HepG2 (cell line): Measurements from ENCODE around the gene IGLON5. TPM values are rescaled to one million over a fixed set of nuclear protein-coding genes. Genes with fewer than 3 reads are reported as not detected.

Source experiments
- CBX2 ChIP-seq, 2 experiments: fragments of 200-600 bp in 1 of 2; sonication (generic); formaldehyde crosslinking in 1 of 2; IDR thresholded peaks; 2 replicates each; pipeline versions ENCODE4 v1.7.0 to v1.8.1; 2018 to 2022; ENCODE audit warnings: low read depth in 2 of 2, low read length in 1 of 2, mild to moderate bottlenecking in 1 of 2, missing genetic modification reagents in 1 of 2
- DZIP1 ChIP-seq: sonication (generic); formaldehyde crosslinking; IDR thresholded peaks from 2 replicates; pipeline ENCODE4 v1.5.0; 2020; ENCODE audit warnings: mild to moderate bottlenecking, missing genetic modification reagents
- GATAD1 ChIP-seq: IDR thresholded peaks from 2 replicates; pipeline ENCODE4 v1.6.1; 2016; ENCODE audit warnings: missing genetic modification reagents, missing compliant biosample characterization
- MLXIP ChIP-seq: sonication (generic); formaldehyde crosslinking; IDR thresholded peaks from 2 replicates; pipeline ENCODE4 v1.9.0; 2021; ENCODE audit warnings: missing genetic modification reagents, borderline replicate concordance
- MTF2 ChIP-seq: sonication (generic); formaldehyde crosslinking; IDR thresholded peaks from 2 replicates; pipeline ENCODE4 v1.5.0; 2020; ENCODE audit warnings: missing genetic modification reagents, borderline replicate concordance
- NR2C2 ChIP-seq: sonication (generic); formaldehyde crosslinking; IDR thresholded peaks from 2 replicates; pipeline ENCODE4 v1.4.0; 2020; ENCODE audit warnings: missing genetic modification reagents, mild to moderate bottlenecking, moderate library complexity, borderline replicate concordance
- SIN3A ChIP-seq: IDR thresholded peaks from 2 replicates; pipeline ENCODE4 v1.6.1; 2011; ENCODE audit warnings: low read depth, mild to moderate bottlenecking, control low read depth, low read length, borderline replicate concordance
- ZFP37 ChIP-seq: sonication (generic); formaldehyde crosslinking; IDR thresholded peaks from 2 replicates; pipeline ENCODE4 v1.4.0; 2020; ENCODE audit warnings: missing genetic modification reagents, borderline replicate concordance
- ZHX2 ChIP-seq, 2 experiments: sonication (generic) in 1 of 2; formaldehyde crosslinking in 1 of 2; IDR thresholded peaks; 2 replicates each; pipeline versions ENCODE4 v1.6.1 to v1.9.0; 2014 to 2022; ENCODE audit warnings: antibody characterized with exemption in 1 of 2, borderline replicate concordance in 1 of 2, inconsistent platforms in 1 of 2, low read depth in 1 of 2, missing genetic modification reagents in 1 of 2
- ZNF577 ChIP-seq: sonication (generic); formaldehyde crosslinking; IDR thresholded peaks from 2 replicates; pipeline ENCODE4 v1.4.0; 2020; ENCODE audit warnings: mild to moderate bottlenecking, low read depth, missing genetic modification reagents, borderline replicate concordance
- ZNF782 ChIP-seq: sonication (generic); formaldehyde crosslinking; IDR thresholded peaks from 2 replicates; pipeline ENCODE4 v1.4.0; 2020; ENCODE audit warnings: missing genetic modification reagents, mild to moderate bottlenecking, borderline replicate concordance
- polyA plus RNA-seq, 8 experiments: library from polyadenylated mRNA; depleted of rRNA in 3 of 8; stranded (reverse) in 7 of 8; unstranded in 1 of 8; fragments of >200 nt; fragmentation: Illumina TruSeq in 4 of 8; extraction: Trizol in 4 of 8; gene quantifications; 2 replicates each; pipeline versions ENCODE4 v1.2.1 to v1.2.3, GENCODE V29; 2011 to 2016; ENCODE audit warnings: low read depth in 4 of 8, missing spikeins in 1 of 8, mixed read lengths in 1 of 8; ENCODE audit not compliant: insufficient read depth in 1 of 8
- total RNA-seq, 5 experiments: library from RNA; depleted of rRNA; stranded (reverse); fragments of >200 nt; fragmentation: Illumina TruSeq; extraction: Trizol; gene quantifications; 2 replicates each; pipeline ENCODE4 v1.2.3, GENCODE V29; 2016; ENCODE audit warnings: low read depth in 1 of 5
- TF ChIP-seq, protein P1 (sequence below): sonication (generic); formaldehyde crosslinking; IDR thresholded peaks from 2 replicates; pipeline ENCODE4 v1.5.1; 2020; ENCODE audit warnings: missing genetic modification reagents, mild to moderate bottlenecking, borderline replicate concordance

IGLON5 gene
- total and polyA plus RNA-seq, 2 of the 13 experiments (the other 11 are each of a cell fraction or from before 2014, with no cell fraction given) = 0.04 to 5.7 TPM

DNA sequence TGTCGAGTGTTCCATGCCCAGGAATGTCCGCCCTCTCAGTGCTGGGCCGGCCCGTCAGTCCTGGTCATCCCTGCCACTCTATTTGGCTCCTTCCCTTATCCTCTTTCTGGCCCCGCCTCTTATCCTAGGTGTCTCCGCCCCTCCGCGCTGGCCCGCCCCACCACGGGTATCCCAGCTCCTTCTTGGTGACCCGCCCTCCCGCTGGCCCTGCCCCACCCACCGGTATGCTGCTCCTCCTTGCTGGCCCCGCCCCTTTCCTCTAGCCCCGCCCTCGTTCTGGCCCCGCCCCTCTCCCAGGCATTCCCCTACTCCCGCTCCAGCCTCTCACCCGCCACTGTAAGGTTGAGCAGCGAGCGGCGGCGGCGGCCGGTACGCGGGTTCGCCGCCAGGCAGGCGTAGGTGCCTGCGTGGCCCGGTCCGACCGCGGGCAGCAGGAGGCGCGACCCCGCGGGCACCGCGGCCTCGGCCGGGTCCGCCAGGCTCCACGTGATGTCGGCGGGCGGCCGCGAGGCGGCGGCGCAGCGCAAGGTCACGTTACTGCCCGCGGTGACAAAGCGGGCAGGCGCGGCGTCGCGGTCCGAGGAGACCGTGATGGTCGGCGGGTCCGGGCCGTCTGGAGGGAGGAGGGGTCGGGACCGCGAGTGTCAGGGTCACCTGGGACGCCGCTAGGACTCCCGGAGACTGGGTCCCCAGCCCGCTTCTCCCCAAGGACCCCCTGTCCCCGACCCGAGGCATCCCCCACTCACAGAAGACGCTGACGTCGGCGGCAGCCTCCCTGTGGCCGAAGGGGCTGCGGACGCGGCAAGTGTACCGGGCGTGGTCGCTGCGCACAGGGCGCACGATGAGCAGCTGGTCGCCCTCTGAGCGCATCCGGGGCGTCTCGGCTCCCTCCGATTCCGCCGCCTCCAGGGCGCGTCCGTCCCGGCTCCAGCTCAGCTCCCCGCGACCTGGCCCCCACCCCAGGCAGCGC is 28.5 kb downstream of the IGLON5 start (continued):
- TF ChIP-seq ZHX2 (IDR thresholded peaks at IDR 0.05; ENCODE audit: low read depth) (no peak), ZHX2 (CRISPR knock-in tag; IDR thresholded peaks at IDR 0.05; ENCODE audit: borderline replicate concordance) (peak; percentile 29; the same call in 1 of the 2 replicates), MLXIP (no peak), CBX2 (IDR thresholded peaks at IDR 0.05; ENCODE audit: low read depth, low read length) (no peak), CBX2 (CRISPR knock-in tag; IDR thresholded peaks at IDR 0.05; ENCODE audit: low read depth) (no peak), ZNF782 (0 out of 2 replicates have a peak, but pooled peaks have one; percentile 4), GATAD1 (CRISPR knock-in tag) (0 out of 2 replicates have a peak, but pooled peaks have one; percentile 6), MTF2 (CRISPR knock-in tag) (no peak), SIN3A (no peak), NR2C2 (peak; percentile 47; the same call in 1 of the 2 replicates), DZIP1 (CRISPR knock-in tag) (no peak), ZFP37 (CRISPR knock-in tag) (no peak), ZNF577 (CRISPR knock-in tag) (no peak)
- TF ChIP-seq, protein P1, sequence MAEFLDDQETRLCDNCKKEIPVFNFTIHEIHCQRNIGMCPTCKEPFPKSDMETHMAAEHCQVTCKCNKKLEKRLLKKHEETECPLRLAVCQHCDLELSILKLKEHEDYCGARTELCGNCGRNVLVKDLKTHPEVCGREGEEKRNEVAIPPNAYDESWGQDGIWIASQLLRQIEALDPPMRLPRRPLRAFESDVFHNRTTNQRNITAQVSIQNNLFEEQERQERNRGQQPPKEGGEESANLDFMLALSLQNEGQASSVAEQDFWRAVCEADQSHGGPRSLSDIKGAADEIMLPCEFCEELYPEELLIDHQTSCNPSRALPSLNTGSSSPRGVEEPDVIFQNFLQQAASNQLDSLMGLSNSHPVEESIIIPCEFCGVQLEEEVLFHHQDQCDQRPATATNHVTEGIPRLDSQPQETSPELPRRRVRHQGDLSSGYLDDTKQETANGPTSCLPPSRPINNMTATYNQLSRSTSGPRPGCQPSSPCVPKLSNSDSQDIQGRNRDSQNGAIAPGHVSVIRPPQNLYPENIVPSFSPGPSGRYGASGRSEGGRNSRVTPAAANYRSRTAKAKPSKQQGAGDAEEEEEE = no peak
